Colonic mucosa (tissue), 4 donors: ENCODE measurements around the gene MPRIP. TPM values are rescaled to one million over a fixed set of nuclear protein-coding genes. Genes with fewer than 3 reads are reported as not detected.

Source experiments
- DNase-seq: peaks from one replicate; pipeline ENCODE4 v3.0.0-alpha.2; 2020
- H3K27ac ChIP-seq: fragments of 200-600 bp; one replicate; pipeline ENCODE4 v1.8.0; 2021
- H3K27me3 ChIP-seq: fragments of 200-600 bp; one replicate; pipeline ENCODE4 v1.8.0; 2021
- H3K36me3 ChIP-seq: fragments of 200-600 bp; one replicate; pipeline ENCODE4 v1.8.0; 2021
- H3K4me1 ChIP-seq: fragments of 200-600 bp; one replicate; pipeline ENCODE4 v1.8.0; 2021; ENCODE audit warnings: mild to moderate bottlenecking
- H3K4me3 ChIP-seq: fragments of 200-600 bp; one replicate; pipeline ENCODE4 v1.8.0; 2021
- H3K9ac ChIP-seq, 2 donors: one replicate each; pipeline ENCODE4 v1.7.0; 2013; ENCODE audit warnings: control low read depth in 2 of 2, low read depth in 2 of 2, low read length in 2 of 2
- H3K9me3 ChIP-seq: fragments of 200-600 bp; one replicate; pipeline ENCODE4 v1.8.0; 2021
- intact Hi-C: fragments of 100-400 bp; cut with DNase I; formaldehyde crosslinking; loops from one replicate; pipeline ENCODE4 v1.14.1; 2022
- total RNA-seq, 2 donors: library from RNA; stranded (reverse); fragmentation: NEBNext Ultra II Directional in 1 of 2; extraction: Animal tissue kit (Norgen Biotek cat#: 25700) in 1 of 2; gene quantifications; one replicate each; pipeline ENCODE4 v1.2.1, GENCODE V29; 2021
- TF ChIP-seq, protein P1 (sequence below): fragments of 200-600 bp; IDR thresholded peaks from one replicate; pipeline ENCODE4 v1.8.0; 2022; ENCODE audit warnings: antibody characterized with exemption, mild to moderate bottlenecking
- donor health status: healthy.
- donor health status: DM: no; HTN: no; CAD: no.
- donor health status: DM: no; HTN: no; CAD: no.

The MPRIP gene
- total RNA-seq, 2 donors from 2014 or later: 146 to 211 TPM

GRCh38 chr17:17048106-17048505 lies 5.8 kb downstream of the MPRIP start:
- Histone ChIP-seq H3K27ac (no peak overlapping the region), H3K27me3 (no peaks in the 10 kb centered on the region), H3K9ac (no peak overlapping the region), H3K36me3 (no peaks in the 10 kb centered on the region), H3K4me1 (peaks cover 29% of the 10 kb centered on the region), H3K9me3 (no peaks in the 10 kb centered on the region), H3K4me3 (no peak overlapping the region)
- no peak for DNase-seq
- intact Hi-C loops: no loop called here
- TF ChIP-seq, protein P1, sequence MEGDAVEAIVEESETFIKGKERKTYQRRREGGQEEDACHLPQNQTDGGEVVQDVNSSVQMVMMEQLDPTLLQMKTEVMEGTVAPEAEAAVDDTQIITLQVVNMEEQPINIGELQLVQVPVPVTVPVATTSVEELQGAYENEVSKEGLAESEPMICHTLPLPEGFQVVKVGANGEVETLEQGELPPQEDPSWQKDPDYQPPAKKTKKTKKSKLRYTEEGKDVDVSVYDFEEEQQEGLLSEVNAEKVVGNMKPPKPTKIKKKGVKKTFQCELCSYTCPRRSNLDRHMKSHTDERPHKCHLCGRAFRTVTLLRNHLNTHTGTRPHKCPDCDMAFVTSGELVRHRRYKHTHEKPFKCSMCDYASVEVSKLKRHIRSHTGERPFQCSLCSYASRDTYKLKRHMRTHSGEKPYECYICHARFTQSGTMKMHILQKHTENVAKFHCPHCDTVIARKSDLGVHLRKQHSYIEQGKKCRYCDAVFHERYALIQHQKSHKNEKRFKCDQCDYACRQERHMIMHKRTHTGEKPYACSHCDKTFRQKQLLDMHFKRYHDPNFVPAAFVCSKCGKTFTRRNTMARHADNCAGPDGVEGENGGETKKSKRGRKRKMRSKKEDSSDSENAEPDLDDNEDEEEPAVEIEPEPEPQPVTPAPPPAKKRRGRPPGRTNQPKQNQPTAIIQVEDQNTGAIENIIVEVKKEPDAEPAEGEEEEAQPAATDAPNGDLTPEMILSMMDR: no peak

DNA sequence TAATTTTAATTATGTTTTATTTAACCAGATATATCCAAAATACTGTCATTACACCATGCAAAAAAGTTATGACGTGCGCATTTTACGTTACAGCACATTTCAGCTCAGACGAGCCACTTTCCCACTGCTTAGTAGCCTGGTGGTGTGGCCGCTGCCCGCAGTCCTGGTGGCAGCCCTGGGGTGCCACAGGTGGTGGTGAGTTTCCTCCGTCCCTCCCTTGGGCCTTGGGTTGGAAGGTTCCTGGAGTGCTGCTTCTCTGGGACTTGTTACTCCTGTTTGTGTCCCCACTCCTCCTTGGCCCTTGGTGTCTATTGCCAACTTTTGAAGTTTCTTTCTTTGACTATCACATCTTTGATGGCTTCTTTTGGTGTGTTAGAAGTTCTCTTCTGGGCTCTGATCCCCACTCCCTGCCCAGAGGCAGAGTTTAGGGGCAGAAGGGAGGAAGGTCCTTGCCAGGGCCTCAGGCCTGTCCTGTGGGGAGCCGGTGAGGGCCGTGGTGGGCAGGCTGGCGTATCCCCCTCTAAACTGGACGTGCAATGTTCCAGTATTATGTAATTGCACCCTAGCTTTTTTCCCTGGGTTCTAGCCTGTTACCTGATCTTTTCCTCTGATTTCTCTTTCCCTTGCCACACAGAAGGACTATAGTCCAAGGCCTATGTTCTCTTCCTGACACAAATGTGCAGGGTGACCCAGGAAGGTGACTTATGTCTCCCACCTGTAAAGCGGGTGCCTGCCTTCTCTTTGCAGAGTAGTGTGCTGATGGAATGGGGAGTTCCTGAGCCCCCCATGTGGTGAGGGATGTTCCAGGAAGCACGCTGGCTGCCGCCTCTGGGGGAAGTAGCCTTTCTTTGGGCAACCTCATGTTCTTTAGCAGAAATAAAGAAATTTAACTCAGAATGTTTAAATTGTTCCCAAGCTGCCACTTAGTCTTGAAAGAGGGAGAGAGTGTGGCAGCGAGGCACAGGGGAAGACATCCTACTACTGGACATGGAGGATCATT lies 8.4 kb downstream of the MPRIP start:
- intact Hi-C loops: no loop called here
- H3K36me3 ChIP-seq: no peaks in the 10 kb centered on the region
- no peaks in the 10 kb centered on the region for H3K9me3 ChIP-seq
- TF ChIP-seq, protein P1: no peak
- H3K4me1 ChIP-seq: peaks cover 21% of the 10 kb centered on the region
- peak overlapping the region; percentile 13 for H3K27ac ChIP-seq
- no peak for DNase-seq
- H3K4me3 ChIP-seq: no peak overlapping the region
- H3K9ac ChIP-seq: no peak overlapping the region
- H3K27me3 ChIP-seq: no peaks in the 10 kb centered on the region

DNA sequence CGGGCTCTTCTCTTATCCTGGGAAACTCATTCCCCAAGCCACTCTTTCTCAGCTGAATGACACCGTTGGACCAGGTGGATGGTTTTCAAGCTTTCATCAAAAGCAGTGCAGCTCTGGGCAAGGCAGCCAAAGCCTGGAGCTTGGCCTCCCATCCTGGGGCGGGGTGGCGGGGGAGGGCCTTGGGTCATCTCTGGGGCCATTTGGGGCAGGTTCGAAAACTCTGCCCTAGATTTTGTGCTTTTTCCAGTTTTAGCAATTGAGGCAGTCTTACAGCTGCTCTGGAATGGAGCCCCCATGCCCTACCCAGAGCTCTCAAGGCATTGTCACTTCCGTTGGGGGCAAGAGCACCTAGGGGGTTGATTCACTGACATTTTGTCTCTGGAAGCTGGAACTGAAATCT lies 9.1 kb downstream of the MPRIP start:
- Histone ChIP-seq H3K27me3 (no peaks in the 10 kb centered on the region), H3K36me3 (no peaks in the 10 kb centered on the region), H3K27ac (peak overlapping the region; percentile 66), H3K9ac (peak overlapping the region in 1 of 2 donors; percentile 74), H3K4me1 (peaks cover 20% of the 10 kb centered on the region), H3K4me3 (no peak overlapping the region), H3K9me3 (no peaks in the 10 kb centered on the region)
- DNase-seq: no peak
- TF ChIP-seq, protein P1: no peak
- intact Hi-C loops: no loop called here

DNA sequence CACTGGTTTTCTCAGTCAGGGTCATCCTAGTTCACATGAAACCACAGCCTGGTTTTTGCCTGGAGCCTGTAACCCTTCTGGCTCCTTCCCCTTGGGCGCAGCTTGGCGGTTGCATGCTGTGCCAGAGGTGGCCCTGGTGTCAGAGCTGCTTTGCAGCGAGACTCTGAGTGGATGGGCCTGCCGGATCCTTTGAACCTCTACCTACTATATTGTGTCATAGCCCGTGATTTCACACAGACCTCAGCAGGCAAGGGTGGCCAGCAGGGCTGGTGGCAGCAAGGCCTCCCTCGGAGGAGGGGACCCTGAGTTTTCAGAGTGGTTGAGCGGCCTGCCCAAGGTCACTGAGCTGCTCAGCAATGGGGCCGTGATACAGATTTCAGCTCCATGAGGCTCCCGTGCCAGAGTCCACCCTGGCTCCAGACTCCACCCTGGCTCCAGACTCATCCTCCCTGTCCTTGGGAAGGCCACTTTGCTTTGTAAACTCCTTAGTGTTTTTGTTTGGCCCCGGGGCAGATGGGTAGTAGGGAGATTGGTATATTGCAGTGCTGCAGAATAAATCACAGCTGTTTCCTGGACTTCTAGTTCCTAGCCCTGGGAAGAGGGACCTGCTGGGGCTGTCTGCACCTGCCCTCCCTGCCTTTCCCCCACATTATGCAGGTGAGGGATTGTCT lies 9.7 kb downstream of the MPRIP start:
- no peak overlapping the region for H3K4me3 ChIP-seq
- no peaks in the 10 kb centered on the region for H3K27me3 ChIP-seq
- no peaks in the 10 kb centered on the region for H3K36me3 ChIP-seq
- H3K27ac ChIP-seq: peak overlapping the region; percentile 66
- H3K4me1 ChIP-seq: peaks cover 20% of the 10 kb centered on the region
- TF ChIP-seq, protein P1: no peak
- intact Hi-C loops: no loop called here
- no peaks in the 10 kb centered on the region for H3K9me3 ChIP-seq
- peak overlapping the region in 1 of 2 donors; percentile 74 for H3K9ac ChIP-seq
- peak; percentile 77 for DNase-seq

DNA sequence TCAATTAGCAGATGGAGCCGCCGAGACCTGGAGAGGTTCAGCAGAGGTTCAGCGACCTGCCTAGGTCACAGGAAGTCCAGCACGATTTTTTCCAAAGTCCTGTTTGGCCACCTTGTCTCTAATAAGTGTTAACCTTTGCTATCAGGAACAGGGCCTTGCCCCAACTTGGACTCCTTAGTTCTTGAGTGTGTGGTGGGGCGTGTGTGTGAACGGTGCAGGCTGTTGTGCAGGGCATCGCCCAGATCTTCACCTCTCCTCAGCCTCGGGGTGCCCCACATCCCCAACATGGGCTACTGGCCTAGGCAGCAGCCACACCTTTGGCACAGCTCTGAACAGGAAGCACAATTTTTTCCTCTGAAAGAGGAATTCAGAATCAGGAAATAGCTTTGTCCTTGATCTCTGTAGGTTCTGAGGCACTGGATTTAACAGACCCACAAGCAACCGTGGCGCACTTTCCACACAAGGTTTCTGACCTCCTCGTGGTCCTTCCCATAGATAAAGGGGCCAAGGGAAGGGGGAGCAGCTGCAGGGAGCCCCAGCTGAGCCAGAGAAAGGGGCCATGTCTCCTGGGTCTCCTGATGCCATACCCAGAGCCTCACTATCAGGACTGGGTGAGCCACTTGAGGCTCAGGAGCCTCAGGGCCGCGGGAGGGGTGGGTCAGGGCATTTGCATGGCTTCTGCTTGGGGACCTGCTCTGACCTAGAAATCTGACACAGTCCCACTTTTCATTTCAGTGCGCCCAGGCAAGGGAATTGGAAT lies 10.4 kb downstream of the MPRIP start:
- Histone ChIP-seq H3K9me3 (no peaks in the 10 kb centered on the region), H3K4me3 (no peak overlapping the region), H3K36me3 (no peaks in the 10 kb centered on the region), H3K27me3 (no peaks in the 10 kb centered on the region), H3K4me1 (peaks cover 20% of the 10 kb centered on the region), H3K9ac (peak overlapping the region in 1 of 2 donors; percentile 74), H3K27ac (peak overlapping the region; percentile 66)
- intact Hi-C loops: no loop called here
- peak; percentile 46 for DNase-seq
- TF ChIP-seq, protein P1: no peak
